OCI-LY1 (cell line): Measurements from ENCODE around the gene KRTAP10-6.

Experiments
- CTCF ChIP-seq: fragments of 200-600 bp; sonication (generic), shearing (Covaris generic); IDR thresholded peaks from 2 replicates; pipeline ENCODE4 v1.5.1; 2017; ENCODE audit warnings: mild to moderate bottlenecking, antibody characterized with exemption, low read length, moderate library complexity, mixed read lengths
- EZH2 ChIP-seq: fragments of 200-600 bp; sonication (generic), shearing (Covaris generic); IDR thresholded peaks from 2 replicates; pipeline ENCODE4 v1.8.0; 2017; ENCODE audit warnings: borderline replicate concordance, mixed run types, mild to moderate bottlenecking, antibody characterized with exemption, low read length, moderate library complexity, mixed read lengths

- TF ChIP-seq CTCF = no peak
- no peak for TF ChIP-seq EZH2
Observed at GRCh38 chr21:44603109-44603875, 11.0 kb upstream of the KRTAP10-6 start.
